ENCODE data around the gene MBP. TPM values are rescaled to one million over a fixed set of nuclear protein-coding genes. Genes with fewer than 3 reads are reported as not detected.

MBP gene
- total RNA-seq, 6 experiments from 2014 or later, result 0.05 to 0.23 (median 0.12) TPM; not detected in 1

DNA sequence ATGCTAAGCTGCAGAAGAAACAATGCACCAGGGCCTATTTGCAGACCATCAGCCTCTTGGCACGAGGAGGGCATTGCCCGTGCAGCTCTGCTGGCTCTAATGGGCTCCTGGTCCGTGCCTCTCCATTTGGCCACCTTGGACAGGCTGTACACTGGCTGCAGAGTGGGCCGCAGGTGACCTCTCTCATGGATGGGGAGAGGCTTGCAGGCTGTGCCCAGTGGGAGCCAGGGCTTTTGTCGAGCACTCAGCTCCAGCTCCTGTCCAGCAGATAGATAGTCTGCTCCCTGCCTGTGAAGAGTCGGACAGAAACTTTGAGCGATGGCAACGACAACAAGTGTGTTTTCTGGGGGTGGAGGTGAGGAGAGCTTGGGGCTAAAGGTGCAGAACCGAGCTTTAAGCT lies 100.9 kb downstream of the MBP start:
- Mint-ChIP-seq H3K27me3 (ENCODE audit: insufficient read depth) (peaks cover 32% of the 10 kb centered on the region), H3K4me3 (no peak overlapping the region), H3K27ac (no peak overlapping the region), H3K9me3 (no peaks in the 10 kb centered on the region), H3K4me1 (ENCODE audit: low read depth) (no peaks in the 10 kb centered on the region), H3K36me3 (ENCODE audit: low read depth) (no peaks in the 10 kb centered on the region)
- TF ChIP-seq, protein P1, sequence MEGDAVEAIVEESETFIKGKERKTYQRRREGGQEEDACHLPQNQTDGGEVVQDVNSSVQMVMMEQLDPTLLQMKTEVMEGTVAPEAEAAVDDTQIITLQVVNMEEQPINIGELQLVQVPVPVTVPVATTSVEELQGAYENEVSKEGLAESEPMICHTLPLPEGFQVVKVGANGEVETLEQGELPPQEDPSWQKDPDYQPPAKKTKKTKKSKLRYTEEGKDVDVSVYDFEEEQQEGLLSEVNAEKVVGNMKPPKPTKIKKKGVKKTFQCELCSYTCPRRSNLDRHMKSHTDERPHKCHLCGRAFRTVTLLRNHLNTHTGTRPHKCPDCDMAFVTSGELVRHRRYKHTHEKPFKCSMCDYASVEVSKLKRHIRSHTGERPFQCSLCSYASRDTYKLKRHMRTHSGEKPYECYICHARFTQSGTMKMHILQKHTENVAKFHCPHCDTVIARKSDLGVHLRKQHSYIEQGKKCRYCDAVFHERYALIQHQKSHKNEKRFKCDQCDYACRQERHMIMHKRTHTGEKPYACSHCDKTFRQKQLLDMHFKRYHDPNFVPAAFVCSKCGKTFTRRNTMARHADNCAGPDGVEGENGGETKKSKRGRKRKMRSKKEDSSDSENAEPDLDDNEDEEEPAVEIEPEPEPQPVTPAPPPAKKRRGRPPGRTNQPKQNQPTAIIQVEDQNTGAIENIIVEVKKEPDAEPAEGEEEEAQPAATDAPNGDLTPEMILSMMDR (IDR thresholded peaks at IDR 0.05), result no peak
- no peak for DNase-seq

DNA sequence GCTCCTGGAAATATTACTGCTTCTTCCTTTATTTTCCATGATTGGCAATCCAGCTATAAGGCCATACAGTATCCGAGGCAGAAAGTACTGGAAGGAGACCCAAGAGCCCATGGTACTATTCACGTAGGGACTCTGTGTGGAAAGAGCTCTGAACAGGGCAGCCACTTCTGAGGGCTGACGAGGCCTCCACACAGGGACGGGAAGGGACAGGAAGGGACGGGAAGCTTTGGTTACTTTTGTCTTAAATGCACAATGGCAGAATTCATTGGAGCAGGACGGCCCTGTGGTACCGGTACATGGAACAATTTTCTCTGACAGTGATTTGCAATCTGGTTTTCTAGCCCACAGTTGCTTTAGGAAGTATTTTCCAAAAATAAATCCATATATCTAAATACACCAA lies 102.4 kb downstream of the MBP start:
- Mint-ChIP-seq H3K27me3 (ENCODE audit: insufficient read depth) (peaks cover 35% of the 10 kb centered on the region), H3K9me3 (no peaks in the 10 kb centered on the region), H3K4me3 (no peak overlapping the region), H3K4me1 (ENCODE audit: low read depth) (no peaks in the 10 kb centered on the region), H3K36me3 (ENCODE audit: low read depth) (no peaks in the 10 kb centered on the region), H3K27ac (no peak overlapping the region)
- DNase-seq, result no peak
- TF ChIP-seq, protein P1 (IDR thresholded peaks at IDR 0.05), result no peak

DNA sequence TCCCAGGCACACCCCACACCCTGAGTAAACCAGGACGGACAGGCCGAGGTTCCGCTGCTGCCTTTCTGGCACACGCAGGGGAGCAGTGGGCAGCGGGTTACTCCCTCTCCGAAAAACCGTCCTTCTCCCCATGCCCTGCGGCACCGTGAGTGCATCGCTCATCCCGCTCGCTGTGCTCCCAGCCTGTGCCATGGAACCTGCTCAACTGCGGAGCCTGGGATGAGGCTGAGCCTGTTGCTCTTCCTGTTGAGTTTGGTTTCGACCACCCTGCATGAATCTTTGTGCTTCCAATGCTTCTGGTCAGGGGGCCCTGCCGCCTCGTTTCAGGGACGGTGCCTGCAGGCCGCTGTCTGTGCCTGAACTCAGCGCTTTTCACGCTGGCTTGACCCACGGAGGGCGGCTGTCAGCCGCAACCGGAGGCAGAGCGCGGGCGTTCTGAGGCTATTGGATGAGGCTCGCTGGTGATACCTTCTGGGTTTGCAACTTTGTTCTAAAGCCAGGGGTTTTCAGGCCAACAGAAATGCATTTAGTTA lies 106.7 kb downstream of the MBP start:
- H3K36me3 Mint-ChIP-seq (ENCODE audit: low read depth), result no peaks in the 10 kb centered on the region
- no peaks in the 10 kb centered on the region for H3K9me3 Mint-ChIP-seq
- TF ChIP-seq, protein P1 (IDR thresholded peaks at IDR 0.05), result no peak
- no peak overlapping the region for H3K4me3 Mint-ChIP-seq
- H3K27me3 Mint-ChIP-seq (ENCODE audit: insufficient read depth), result peaks cover 24% of the 10 kb centered on the region
- DNase-seq, result no peak
- no peaks in the 10 kb centered on the region for H3K4me1 Mint-ChIP-seq (ENCODE audit: low read depth)
- no peak overlapping the region for H3K27ac Mint-ChIP-seq

DNA sequence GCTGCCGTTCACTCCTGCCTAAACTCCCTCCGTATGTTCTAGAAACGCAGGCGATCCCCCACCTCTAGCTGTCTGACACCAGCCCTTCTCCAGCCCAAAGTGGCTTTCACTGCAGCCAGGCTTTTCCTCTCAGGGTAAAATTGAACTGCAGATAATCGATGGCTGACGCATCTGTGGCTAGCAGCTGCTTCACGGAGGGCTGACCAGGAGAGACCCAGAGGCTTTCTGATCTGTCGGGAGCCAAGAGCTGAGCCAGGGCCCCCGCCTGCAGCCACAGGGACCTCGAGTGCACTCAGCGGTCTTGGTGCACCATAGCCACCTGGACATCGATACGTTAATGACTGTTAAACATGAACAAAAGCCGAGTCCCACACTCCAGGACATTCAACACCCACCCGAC lies 107.5 kb downstream of the MBP start:
- no peak for DNase-seq
- peaks cover 26% of the 10 kb centered on the region for H3K27me3 Mint-ChIP-seq (ENCODE audit: insufficient read depth)
- H3K4me1 Mint-ChIP-seq (ENCODE audit: low read depth), result no peaks in the 10 kb centered on the region
- no peaks in the 10 kb centered on the region for H3K9me3 Mint-ChIP-seq
- TF ChIP-seq, protein P1 (IDR thresholded peaks at IDR 0.05), result no peak
- H3K4me3 Mint-ChIP-seq, result no peak overlapping the region
- no peak overlapping the region for H3K27ac Mint-ChIP-seq
- no peaks in the 10 kb centered on the region for H3K36me3 Mint-ChIP-seq (ENCODE audit: low read depth)

DNA sequence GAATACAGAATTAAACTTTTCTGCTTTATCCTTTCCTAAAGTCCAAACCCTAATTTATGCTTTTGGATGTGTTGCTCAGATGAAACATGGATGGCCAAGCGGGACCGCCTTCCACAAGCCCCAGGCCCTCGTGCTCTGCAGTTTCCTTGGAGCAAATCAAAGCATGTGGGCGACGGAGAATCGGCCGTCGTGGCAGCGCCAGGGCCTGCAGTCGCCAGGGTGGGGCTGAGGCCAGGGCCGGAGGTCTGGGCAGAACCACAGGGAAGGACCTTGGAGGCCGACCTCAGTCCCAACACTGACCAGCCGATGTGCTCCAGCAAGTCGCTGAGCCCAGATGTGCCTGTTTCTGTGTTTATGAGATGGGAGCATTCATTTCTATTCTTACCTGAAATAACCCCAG lies 108.1 kb downstream of the MBP start:
- Mint-ChIP-seq H3K36me3 (ENCODE audit: low read depth) (no peaks in the 10 kb centered on the region), H3K4me1 (ENCODE audit: low read depth) (no peaks in the 10 kb centered on the region), H3K4me3 (no peak overlapping the region), H3K27me3 (ENCODE audit: insufficient read depth) (peaks cover 25% of the 10 kb centered on the region), H3K27ac (no peak overlapping the region), H3K9me3 (no peaks in the 10 kb centered on the region)
- TF ChIP-seq, protein P1 (IDR thresholded peaks at IDR 0.05), result no peak
- no peak for DNase-seq
